LoVo (cell line): ENCODE data around the gene PROC.

Source experiments
- DNase-seq: peaks from one replicate; pipeline ENCODE4 v3.0.0-alpha.2; 2016; ENCODE audit warnings: low spot score

Gene PROC

DNA sequence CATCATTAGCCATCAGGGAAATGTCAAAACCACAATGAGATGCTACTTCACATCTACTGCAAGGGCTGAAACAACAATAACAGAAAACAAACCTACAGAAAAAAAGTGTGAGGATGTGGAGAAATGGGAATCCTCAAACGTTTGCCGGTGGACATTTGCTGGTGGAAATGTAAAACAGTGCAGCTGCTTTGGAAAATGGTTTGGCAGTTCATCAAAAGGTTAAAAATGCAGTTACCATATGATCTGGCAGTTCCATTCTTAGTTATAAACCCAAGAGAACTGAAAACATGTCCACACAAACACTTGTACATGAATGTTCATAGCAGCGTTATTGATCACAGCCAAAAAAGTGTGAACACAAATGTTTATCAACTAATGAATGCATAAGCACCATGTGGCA lies 44.2 kb downstream of the PROC start:
- DNase-seq = no peak

DNA sequence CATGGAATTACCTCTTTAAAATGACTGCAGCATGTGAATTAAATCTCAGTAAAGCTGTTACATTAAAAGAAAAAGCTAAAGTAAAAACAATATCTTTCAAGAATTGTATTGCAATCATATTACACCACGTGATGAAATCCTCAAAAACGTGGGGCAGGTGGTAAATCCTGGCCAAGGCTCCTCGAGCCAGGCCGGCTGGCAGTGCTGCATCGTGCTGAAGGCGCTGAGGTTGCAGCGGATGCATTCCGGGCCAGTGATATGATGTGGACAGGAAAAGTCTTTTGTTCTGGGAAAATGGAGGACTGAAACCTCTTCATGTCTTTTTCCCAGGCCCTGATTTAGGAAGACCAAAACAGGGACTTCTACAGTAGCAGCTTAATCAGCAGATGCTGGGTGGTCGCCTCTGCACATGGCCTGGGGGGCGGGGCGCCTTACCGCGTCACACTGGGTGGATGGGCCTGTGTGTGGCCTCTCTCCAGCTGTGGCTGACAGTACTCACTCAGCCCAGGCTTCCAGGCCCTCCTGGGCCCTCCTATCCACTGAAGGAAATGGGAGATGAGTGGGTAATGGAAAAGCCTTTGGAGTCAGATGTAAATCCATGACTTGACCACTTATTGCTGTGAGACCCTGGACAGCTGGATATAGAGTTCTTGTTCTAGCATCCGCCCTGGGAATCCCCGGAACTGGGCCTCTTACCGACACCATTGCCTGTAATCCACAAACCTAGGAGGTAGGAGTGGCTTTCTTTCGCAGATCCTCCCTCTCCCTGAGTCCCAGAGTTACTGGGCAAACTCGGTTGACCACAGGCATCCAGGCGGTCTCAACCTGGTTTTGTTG lies 45.1 kb downstream of the PROC start:
- no peak for DNase-seq

DNA sequence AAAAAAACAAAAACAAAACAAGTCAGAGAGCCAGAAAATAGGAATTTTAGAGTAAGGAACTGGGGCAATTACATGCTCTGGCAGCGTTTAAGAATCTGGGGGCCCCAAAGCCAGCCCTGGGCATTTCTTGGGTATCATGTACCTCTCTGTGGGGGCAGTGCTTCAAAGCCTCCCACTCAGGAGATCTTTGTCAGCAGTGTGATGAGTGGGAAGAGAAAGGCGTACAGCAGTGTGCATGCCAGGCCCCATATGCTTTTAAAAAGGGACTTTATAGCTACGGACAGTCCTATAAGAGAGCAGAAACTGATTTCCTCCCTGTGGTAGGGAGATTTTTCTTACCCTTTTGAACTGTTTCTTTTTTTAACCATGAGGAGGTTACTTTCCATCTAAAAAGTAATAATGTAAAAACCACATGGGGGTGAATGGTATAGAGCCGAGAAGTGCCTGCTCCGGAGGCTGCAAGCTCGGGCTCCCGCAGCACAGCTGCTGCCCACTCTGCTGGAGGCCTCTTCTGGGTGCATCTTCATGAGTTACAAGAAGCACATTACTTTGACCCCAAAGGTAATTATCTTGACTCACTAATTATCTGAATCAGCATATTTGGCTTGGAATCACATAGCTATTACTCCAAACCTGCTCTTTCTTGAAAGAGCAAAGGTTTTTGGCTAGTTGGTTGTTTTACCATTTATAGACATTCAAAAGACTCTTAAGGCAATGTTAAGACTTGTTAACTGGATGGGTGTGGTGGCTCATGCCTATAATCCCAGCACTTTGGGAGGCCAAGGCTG lies 46.4 kb downstream of the PROC start:
- DNase-seq = no peak

DNA sequence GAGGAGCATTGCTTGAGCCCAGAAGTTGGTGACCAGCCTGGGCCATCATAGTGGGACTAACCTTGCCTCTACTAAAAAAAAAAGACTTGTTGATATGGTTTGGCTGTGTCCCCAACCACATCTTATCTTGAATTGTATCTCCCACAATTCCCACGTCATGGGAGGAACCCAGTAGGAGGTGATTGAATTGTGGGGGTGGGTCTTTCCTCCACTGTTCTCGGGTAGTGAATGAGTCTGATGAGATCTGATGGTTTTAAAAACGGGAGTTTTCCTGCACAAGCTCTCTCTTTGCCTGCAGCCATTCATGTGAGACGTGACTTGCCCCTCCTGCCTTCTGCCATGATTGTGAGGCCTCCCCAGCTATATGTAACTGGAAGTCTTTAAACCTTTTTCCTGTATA lies 47.0 kb downstream of the PROC start:
- DNase-seq = no peak

DNA sequence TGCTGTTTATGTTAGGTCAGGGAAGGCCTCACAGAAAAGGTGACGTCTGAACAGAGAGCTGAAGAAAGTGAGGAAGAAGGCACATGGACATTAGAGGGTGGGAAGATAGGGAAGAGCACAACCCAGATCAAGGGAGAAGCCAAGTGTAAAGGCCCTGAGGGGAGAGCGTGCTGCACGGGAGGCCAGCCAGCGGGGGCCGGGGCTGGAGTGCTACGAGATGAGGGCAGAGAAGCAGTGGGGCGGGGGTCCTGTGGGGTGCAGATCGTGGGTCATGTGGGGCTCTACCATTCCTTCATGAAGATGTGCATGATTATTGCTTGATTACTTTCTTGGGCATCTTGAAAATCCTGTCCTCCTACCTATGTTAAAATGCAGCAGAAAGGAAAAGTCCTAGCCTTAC lies 50.8 kb downstream of the PROC start:
- no peak for DNase-seq

DNA sequence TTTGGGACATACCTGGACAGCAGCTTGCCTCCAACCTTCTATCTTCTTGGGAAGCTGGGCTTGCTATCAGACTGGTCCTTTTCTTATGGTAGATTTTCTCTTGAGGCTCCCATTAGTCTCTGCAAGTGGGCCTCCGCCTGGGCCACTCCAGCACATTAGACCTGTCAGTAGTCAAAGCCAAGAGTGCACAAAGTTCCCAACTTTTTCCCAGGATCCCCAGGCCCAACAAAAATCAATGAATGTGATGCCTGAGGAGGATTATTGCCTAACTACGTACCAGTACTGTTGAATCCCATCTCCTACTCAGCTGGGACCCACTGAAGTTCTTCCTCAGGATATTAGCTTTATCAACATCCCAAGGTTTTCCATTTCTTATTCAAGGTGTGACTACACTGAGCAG lies 51.7 kb downstream of the PROC start:
- DNase-seq = no peak

DNA sequence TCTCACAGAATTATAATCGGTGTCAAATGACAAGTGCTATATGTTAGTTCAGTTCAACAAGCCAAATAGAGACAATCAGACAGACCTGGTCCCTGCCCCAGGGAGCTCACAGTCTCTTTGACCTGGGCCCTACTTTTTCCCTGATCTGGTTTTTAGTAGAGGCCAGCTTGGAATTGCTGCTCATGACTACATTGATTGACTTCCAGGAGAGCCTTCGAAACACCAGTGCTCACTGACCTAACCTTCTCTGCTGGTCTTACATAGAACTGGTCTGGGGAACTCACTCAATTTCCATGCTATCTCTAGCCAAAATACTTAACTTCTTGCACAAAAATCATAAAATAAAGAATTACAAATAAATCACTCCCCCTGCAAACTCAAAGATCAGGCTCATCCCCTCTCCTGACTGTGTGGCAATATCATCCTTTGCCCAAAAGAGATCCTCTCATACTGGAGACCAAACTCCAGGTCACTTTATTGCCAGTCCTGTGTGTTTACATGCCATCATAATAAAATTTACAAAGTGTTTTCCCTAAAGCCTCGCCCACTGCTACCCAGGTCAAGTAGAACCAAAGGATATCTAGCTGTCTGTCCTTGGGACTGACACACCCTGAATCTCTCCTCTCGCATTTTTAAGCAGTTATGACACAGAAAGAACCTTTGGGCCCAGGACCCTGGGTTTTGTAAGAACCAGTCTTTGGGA lies 53.2 kb downstream of the PROC start:
- DNase-seq = no peak

DNA sequence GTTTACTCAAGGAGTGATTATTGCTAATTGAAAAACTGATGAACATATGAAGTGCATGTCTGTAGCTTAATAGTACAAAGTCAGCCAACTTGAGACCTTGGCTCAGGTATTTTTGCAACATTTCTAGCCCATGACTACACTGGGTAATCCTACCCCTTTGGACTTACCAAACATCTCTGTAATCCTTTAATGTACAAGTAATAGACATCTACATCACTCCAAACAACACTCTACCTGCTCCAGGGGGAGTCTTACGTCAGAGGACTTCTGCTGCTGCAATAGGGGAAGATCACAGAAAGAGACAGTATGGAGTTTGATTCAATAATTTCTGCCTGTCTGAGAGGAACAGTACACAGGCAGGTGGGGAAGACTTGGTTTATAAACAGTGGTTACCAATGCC lies 54.0 kb downstream of the PROC start:
- DNase-seq = no peak

DNA sequence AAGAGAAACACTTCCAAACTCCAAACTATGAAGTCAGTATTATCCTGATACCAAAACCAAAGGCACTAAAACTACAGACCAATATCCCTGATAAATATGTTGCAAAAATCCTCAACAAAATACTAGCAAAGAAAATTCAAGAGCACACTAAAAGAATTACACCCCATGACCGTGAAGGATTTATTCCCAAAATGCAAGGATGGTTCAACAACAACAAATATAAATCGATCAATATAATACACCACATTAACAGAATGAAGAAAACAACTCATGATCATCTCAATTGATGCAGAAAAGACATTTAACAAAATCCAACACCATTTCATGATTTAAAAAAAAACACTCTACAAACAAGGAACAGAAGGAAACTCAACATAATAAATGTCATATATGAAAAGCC lies 57.6 kb downstream of the PROC start:
- DNase-seq = no peak
